Stimulated activated CD4-positive, alpha-beta T cell treated with anti-CD3 and anti-CD28 coated beads, Interleukin-15, amount 100 ng/mL, for 1 hour (primary cell): ENCODE measurements around the gene ALDH1A2.

Experiments used
- DNase-seq, 2 donors: peaks; one replicate each; pipeline ENCODE4 v3.0.0-alpha.2; 2020; ENCODE audit warnings: low read depth in 1 of 2, low spot score in 1 of 2

The ALDH1A2 gene

GRCh38 chr15:57910672-57911071 lies 154.8 kb downstream of the ALDH1A2 start:
- DNase-seq: no peak

- DNase-seq: no peak
Measured at GRCh38 chr15:57909388-57909787, 156.1 kb downstream of the ALDH1A2 start.

- DNase-seq: no peak
Measured at GRCh38 chr15:57903626-57904025, 161.9 kb downstream of the ALDH1A2 start.
